Measurements from ENCODE around the gene OCA2.

DNA sequence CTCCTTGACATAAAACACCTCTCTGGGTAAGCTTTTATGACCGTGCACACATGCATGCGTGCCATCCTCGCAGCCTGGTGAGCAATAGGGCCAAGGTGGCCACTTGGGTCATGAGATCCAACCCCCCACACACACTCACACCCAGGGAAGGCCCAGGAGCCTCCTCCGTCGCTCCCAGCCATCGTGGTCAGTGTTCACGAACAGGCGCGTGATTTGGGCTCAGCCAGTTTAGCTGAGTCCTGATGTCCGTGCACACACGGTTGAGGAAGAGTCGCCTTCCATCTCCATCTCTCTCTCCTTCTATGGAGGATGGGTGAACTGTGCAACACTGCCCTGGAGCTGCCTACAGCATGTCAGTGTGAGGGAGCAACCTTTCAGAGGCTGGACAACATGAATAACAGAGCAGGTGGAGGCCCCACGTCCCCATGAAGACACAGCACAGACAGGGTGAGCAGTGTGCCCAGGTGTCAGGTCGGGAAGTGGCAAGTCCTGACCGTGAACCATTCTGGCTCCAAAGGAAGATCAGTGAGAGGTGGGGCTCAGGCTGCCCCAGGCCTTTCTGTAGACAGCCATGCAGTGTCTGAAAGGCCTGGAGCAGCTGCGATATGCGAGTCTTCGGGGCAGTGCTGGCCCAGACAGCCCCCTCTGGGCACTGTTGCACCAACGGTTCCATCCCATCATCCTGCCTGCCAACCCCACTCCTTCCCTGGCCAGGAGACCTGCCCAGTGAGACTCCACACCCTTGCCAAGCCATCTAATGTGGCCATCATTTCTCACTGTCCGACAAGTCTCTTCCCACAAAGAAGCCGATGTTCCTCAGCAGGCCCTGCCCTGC lies 253.4 kb downstream of the OCA2 start:
- TF ChIP-seq, protein P1, sequence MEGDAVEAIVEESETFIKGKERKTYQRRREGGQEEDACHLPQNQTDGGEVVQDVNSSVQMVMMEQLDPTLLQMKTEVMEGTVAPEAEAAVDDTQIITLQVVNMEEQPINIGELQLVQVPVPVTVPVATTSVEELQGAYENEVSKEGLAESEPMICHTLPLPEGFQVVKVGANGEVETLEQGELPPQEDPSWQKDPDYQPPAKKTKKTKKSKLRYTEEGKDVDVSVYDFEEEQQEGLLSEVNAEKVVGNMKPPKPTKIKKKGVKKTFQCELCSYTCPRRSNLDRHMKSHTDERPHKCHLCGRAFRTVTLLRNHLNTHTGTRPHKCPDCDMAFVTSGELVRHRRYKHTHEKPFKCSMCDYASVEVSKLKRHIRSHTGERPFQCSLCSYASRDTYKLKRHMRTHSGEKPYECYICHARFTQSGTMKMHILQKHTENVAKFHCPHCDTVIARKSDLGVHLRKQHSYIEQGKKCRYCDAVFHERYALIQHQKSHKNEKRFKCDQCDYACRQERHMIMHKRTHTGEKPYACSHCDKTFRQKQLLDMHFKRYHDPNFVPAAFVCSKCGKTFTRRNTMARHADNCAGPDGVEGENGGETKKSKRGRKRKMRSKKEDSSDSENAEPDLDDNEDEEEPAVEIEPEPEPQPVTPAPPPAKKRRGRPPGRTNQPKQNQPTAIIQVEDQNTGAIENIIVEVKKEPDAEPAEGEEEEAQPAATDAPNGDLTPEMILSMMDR (IDR thresholded peaks at IDR 0.05) = no peak
- no peak for TF ChIP-seq POLR2A (IDR thresholded peaks at IDR 0.05)
